GM12891 (cell line): ENCODE data around the gene KCNC4.

Source experiments
- POLR2AphosphoS5 ChIP-seq: IDR thresholded peaks from 2 replicates; pipeline ENCODE4 v1.6.1; 2011; ENCODE audit warnings: low read depth, low read length, control low read depth
- TAF1 ChIP-seq: IDR thresholded peaks from 2 replicates; pipeline ENCODE4 v1.6.1; 2011; ENCODE audit warnings: low read depth, low read length, control low read depth

DNA sequence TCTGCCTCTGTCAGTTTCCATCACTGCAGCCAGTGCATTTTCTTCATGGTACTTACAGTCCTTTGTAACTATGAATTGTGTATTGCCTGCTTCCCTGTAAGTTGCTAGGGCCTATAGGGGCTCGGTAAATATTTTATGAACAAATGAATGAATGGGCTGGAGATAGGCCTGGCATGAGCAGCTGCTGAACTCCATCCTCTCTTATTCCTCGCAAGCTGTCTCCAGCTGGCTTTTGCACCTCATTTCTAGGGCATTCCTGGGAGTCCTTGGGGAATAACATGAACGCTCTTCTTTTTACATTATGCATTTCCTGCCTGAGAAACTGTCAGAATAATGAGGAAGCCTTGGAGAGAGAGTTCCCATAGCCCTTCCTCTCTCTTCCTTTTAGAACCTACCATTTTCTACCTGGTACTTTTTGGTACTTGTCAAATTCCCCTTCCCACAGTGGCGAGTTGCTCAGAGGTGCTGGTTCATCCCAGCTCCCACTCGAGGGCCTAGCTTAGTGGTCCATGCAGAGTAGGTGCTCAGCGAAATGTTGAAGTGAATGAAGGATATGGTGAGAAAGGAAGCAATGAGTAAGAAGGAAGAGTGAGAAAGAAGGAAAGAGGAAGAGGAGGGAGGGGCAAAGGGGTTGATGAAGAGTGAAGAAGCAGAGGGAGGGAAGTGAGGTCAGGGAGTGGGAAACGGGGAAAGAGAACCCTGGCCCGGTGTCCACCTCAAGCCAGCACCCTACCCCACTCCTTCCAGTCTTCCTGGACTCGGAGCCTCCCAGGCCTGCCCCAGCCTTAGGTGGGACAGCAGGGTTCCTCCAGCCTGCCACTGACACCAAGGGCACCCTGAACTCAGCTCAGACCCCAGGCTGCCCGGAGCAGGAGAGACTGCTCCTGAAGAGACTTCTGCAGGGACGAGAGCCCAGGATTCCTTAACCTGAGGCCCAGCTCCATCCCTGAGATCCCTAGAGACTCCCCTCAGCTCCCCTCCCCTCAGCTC, 29.6 kb downstream of the KCNC4 start:
- TF ChIP-seq POLR2AphosphoS5 (no peak), TAF1 (no peak)
